CD4-positive, alpha-beta T cell (primary cell): Measurements from ENCODE around the gene CXCL14. TPM values are rescaled to one million over a fixed set of nuclear protein-coding genes. Genes with fewer than 3 reads are reported as not detected.

Experiments
- ATAC-seq: fragments of 200-7000 bp; cut with Tn5 transposase; one replicate; pipeline ENCODE4 v1.10.0; 2022; ENCODE audit warnings: mild to moderate bottlenecking; ENCODE audit not compliant: poor library complexity
- CTCF ChIA-PET: fragments of 350-600 bp; sonication (Branson Sonifier 250); formaldehyde crosslinking; loops from one replicate; lab custom pipeline; 2021; ENCODE audit warnings: antibody characterized with exemption, inconsistent platforms; lab: Charles Lee
- POLR2A ChIA-PET: fragments of 350-600 bp; sonication (Branson Sonifier 250); formaldehyde crosslinking; loops from one replicate; lab custom pipeline; 2021; ENCODE audit warnings: antibody characterized with exemption, inconsistent platforms; lab: Charles Lee
- DNase-seq, 14 experiments: peaks; one replicate each; pipeline ENCODE4 v3.0.0-alpha.2; 2013 to 2020; ENCODE audit warnings: mixed read lengths in 2 of 14
- H3K27ac ChIP-seq, 2 donors: one replicate each; pipeline versions ENCODE4 v1.5.1 to v1.7.0; 2013; ENCODE audit warnings: low read length in 2 of 2, low read depth in 1 of 2, mild to moderate bottlenecking in 1 of 2
- H3K27me3 ChIP-seq, 2 experiments: 1 replicate in 1 of 2; 2 replicates in 1 of 2; pipeline versions ENCODE4 v1.6.1 to v1.7.0; 2013; ENCODE audit warnings: low read length in 2 of 2, control low read depth in 1 of 2, mild to moderate bottlenecking in 1 of 2, moderate library complexity in 1 of 2; ENCODE audit not compliant: insufficient read depth in 2 of 2, control insufficient read depth in 1 of 2
- H3K36me3 ChIP-seq: one replicate; pipeline ENCODE4 v1.6.1; 2013; ENCODE audit warnings: low read length, control low read depth; ENCODE audit not compliant: insufficient read depth
- H3K4me1 ChIP-seq: one replicate; pipeline ENCODE4 v1.6.1; 2013; ENCODE audit warnings: low read length, control low read depth; ENCODE audit not compliant: insufficient read depth
- H3K4me3 ChIP-seq: one replicate; pipeline ENCODE4 v1.5.1; 2013; ENCODE audit warnings: mild to moderate bottlenecking, low read length, moderate library complexity
- H3K9me3 ChIP-seq, 2 experiments: 1 replicate in 1 of 2; 2 replicates in 1 of 2; pipeline versions ENCODE4 v1.6.1 to v1.7.0; 2013; ENCODE audit warnings: low read length in 2 of 2, mild to moderate bottlenecking in 2 of 2, control low read depth in 1 of 2, moderate library complexity in 1 of 2; ENCODE audit not compliant: control insufficient read depth in 1 of 2, insufficient read depth in 1 of 2
- H3K27ac Mint-ChIP-seq: one replicate; pipeline ENCODE4 v1.8.0; 2020; ENCODE audit warnings: mixed read lengths
- H3K27me3 Mint-ChIP-seq: one replicate; pipeline ENCODE4 v1.8.0; 2021; ENCODE audit warnings: mixed read lengths
- H3K36me3 Mint-ChIP-seq: one replicate; pipeline ENCODE4 v1.8.0; 2021; ENCODE audit warnings: low read depth, mixed read lengths
- H3K4me1 Mint-ChIP-seq: one replicate; pipeline ENCODE4 v1.8.0; 2021; ENCODE audit warnings: low read depth, mixed read lengths
- H3K4me3 Mint-ChIP-seq: one replicate; pipeline ENCODE4 v1.8.0; 2020; ENCODE audit warnings: mild to moderate bottlenecking, mixed read lengths
- H3K9me3 Mint-ChIP-seq: one replicate; pipeline ENCODE4 v1.8.0; 2020; ENCODE audit warnings: mixed read lengths
- intact Hi-C, 2 experiments: fragments of 100-400 bp; cut with DNase I in 1 of 2; cut with micrococcal nuclease in 1 of 2; formaldehyde crosslinking; loops; one replicate each; pipeline versions ENCODE4 v1.15.1 to v1.9.0; 2023 to 2025; cut with DNase I, micrococcal nuclease
- total RNA-seq, 174 experiments: library from RNA in 2 of 174; stranded (reverse) in 2 of 174; gene quantifications; one replicate each; pipeline ENCODE4 v1.2.3 and lab custom pipeline; 2021 to 2026
- TF ChIP-seq, protein P1 (sequence below): fragments of 200-600 bp; IDR thresholded peaks from one replicate; pipeline ENCODE4 v1.8.0; 2022; ENCODE audit warnings: antibody characterized with exemption, mild to moderate bottlenecking

The CXCL14 gene
- total RNA-seq, 2 experiments from 2014 or later = not detected

- Histone ChIP-seq H3K27ac (no peak overlapping the region), H3K27me3 (peaks cover 3 to 13% of the 10 kb centered on the region in 2 experiments), H3K4me1 (no peaks in the 10 kb centered on the region), H3K36me3 (no peaks in the 10 kb centered on the region), H3K4me3 (no peak overlapping the region), H3K9me3 (no peaks in the 10 kb centered on the region)
- DNase-seq (peak in 1 of 14 experiments; percentile 11), ATAC-seq (no peak)
- Mint-ChIP-seq H3K9me3 (no peaks in the 10 kb centered on the region), H3K4me3 (no peak overlapping the region), H3K36me3 (no peaks in the 10 kb centered on the region), H3K27me3 (peaks cover 38% of the 10 kb centered on the region), H3K27ac (no peak overlapping the region), H3K4me1 (no peaks in the 10 kb centered on the region)
- TF ChIP-seq, protein P1, sequence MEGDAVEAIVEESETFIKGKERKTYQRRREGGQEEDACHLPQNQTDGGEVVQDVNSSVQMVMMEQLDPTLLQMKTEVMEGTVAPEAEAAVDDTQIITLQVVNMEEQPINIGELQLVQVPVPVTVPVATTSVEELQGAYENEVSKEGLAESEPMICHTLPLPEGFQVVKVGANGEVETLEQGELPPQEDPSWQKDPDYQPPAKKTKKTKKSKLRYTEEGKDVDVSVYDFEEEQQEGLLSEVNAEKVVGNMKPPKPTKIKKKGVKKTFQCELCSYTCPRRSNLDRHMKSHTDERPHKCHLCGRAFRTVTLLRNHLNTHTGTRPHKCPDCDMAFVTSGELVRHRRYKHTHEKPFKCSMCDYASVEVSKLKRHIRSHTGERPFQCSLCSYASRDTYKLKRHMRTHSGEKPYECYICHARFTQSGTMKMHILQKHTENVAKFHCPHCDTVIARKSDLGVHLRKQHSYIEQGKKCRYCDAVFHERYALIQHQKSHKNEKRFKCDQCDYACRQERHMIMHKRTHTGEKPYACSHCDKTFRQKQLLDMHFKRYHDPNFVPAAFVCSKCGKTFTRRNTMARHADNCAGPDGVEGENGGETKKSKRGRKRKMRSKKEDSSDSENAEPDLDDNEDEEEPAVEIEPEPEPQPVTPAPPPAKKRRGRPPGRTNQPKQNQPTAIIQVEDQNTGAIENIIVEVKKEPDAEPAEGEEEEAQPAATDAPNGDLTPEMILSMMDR = no peak
- ChIA-PET POLR2A (no interaction called here), CTCF (no interaction called here)
- intact Hi-C loops = no loop called here
Measured at GRCh38 chr5:135571902-135572301, 6.9 kb downstream of the CXCL14 start.

- H3K9me3 ChIP-seq = no peaks in the 10 kb centered on the region
- Mint-ChIP-seq H3K27ac (no peak overlapping the region), H3K4me1 (no peaks in the 10 kb centered on the region), H3K36me3 (no peaks in the 10 kb centered on the region), H3K27me3 (peaks cover 39% of the 10 kb centered on the region), H3K4me3 (no peak overlapping the region), H3K9me3 (no peaks in the 10 kb centered on the region)
- H3K27ac ChIP-seq = no peak overlapping the region
- DNase-seq = no peak
- ChIA-PET CTCF (interaction anchor here (0.7 kb wide), 1 partner anchor 80 kb away, joined by 3 read pairs; no protein-coding TSS in a partner anchor), POLR2A (no interaction called here)
- peaks cover 3 to 13% of the 10 kb centered on the region in 2 experiments for H3K27me3 ChIP-seq
- peaks cover 2% of the 10 kb centered on the region for H3K4me1 ChIP-seq
- no peak overlapping the region for H3K4me3 ChIP-seq
- no peak for ATAC-seq
- intact Hi-C loops = no loop called here
- TF ChIP-seq, protein P1 = no peak
- H3K36me3 ChIP-seq = no peaks in the 10 kb centered on the region
Measured at GRCh38 chr5:135571066-135571609, 7.7 kb downstream of the CXCL14 start.

- Histone ChIP-seq H3K27ac (no peak overlapping the region), H3K4me3 (no peak overlapping the region), H3K36me3 (no peaks in the 10 kb centered on the region), H3K27me3 (peaks cover 3 to 9% of the 10 kb centered on the region in 2 experiments), H3K9me3 (no peaks in the 10 kb centered on the region), H3K4me1 (peaks cover 7% of the 10 kb centered on the region)
- Mint-ChIP-seq H3K9me3 (no peaks in the 10 kb centered on the region), H3K27ac (no peak overlapping the region), H3K4me3 (no peak overlapping the region), H3K4me1 (no peaks in the 10 kb centered on the region), H3K27me3 (peaks cover 33% of the 10 kb centered on the region), H3K36me3 (no peaks in the 10 kb centered on the region)
- ChIA-PET CTCF (no interaction called here), POLR2A (no interaction called here)
- DNase-seq (no peak), ATAC-seq (no peak)
- intact Hi-C loops = no loop called here
- TF ChIP-seq, protein P1 = no peak
Measured at GRCh38 chr5:135570453-135570764, 8.4 kb downstream of the CXCL14 start.
